ENCODE measurements around the gene TP53I13.

TP53I13 gene

DNA sequence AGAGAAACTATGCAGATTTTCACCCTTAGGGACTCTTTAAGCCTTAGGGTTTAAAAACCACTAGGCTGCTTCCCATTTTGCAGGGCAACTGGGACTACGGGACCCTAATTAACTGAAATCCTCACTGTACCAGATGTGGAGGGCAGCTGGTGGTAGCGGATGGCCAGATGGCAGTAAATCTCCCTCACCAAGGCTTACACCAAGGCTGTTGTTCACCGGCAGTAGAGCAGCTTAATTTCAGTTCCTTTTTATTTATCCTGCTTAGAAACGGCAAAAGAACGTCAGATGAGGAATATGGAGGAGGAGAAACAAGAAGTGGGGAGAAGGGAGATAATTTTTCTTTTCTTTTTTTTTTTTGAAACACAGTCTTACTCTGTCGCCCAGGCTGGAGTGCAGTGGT, 8.2 kb upstream of the TP53I13 start:
- TF ChIP-seq, protein P1, sequence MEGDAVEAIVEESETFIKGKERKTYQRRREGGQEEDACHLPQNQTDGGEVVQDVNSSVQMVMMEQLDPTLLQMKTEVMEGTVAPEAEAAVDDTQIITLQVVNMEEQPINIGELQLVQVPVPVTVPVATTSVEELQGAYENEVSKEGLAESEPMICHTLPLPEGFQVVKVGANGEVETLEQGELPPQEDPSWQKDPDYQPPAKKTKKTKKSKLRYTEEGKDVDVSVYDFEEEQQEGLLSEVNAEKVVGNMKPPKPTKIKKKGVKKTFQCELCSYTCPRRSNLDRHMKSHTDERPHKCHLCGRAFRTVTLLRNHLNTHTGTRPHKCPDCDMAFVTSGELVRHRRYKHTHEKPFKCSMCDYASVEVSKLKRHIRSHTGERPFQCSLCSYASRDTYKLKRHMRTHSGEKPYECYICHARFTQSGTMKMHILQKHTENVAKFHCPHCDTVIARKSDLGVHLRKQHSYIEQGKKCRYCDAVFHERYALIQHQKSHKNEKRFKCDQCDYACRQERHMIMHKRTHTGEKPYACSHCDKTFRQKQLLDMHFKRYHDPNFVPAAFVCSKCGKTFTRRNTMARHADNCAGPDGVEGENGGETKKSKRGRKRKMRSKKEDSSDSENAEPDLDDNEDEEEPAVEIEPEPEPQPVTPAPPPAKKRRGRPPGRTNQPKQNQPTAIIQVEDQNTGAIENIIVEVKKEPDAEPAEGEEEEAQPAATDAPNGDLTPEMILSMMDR (IDR thresholded peaks at IDR 0.05; ENCODE audit: insufficient read depth, low read depth, low read length, missing control alignments) = no peak
- DNase-seq (ENCODE audit: low read depth) = no peak
- no peak overlapping the region for H3K4me3 ChIP-seq (ENCODE audit: low read depth, low read length)

- DNase-seq (ENCODE audit: low read depth) = no peak
- H3K4me3 ChIP-seq (ENCODE audit: low read depth, low read length) = no peak overlapping the region
- TF ChIP-seq, protein P1 (IDR thresholded peaks at IDR 0.05; ENCODE audit: insufficient read depth, low read depth, low read length, missing control alignments) = no peak
These were observed 6.7 kb upstream of the TP53I13 start for GRCh38 chr17:29561554-29562517.

GRCh38 chr17:29562615-29563014, 5.9 kb upstream of the TP53I13 start:
- TF ChIP-seq, protein P1 (IDR thresholded peaks at IDR 0.05; ENCODE audit: insufficient read depth, low read depth, low read length, missing control alignments) = no peak
- no peak for DNase-seq (ENCODE audit: low read depth)
- no peak overlapping the region for H3K4me3 ChIP-seq (ENCODE audit: low read depth, low read length)

GRCh38 chr17:29563816-29564215, 4.7 kb upstream of the TP53I13 start:
- no peak overlapping the region for H3K4me3 ChIP-seq (ENCODE audit: low read depth, low read length)
- no peak for DNase-seq (ENCODE audit: low read depth)
- TF ChIP-seq, protein P1 (IDR thresholded peaks at IDR 0.05; ENCODE audit: insufficient read depth, low read depth, low read length, missing control alignments) = no peak

GRCh38 chr17:29565643-29566472, 2.6 kb upstream of the TP53I13 start:
- TF ChIP-seq, protein P1 (IDR thresholded peaks at IDR 0.05; ENCODE audit: insufficient read depth, low read depth, low read length, missing control alignments) = no peak
- H3K4me3 ChIP-seq (ENCODE audit: low read depth, low read length) = peak overlapping the region; percentile 72
- peak; percentile 83 for DNase-seq (ENCODE audit: low read depth)

DNA sequence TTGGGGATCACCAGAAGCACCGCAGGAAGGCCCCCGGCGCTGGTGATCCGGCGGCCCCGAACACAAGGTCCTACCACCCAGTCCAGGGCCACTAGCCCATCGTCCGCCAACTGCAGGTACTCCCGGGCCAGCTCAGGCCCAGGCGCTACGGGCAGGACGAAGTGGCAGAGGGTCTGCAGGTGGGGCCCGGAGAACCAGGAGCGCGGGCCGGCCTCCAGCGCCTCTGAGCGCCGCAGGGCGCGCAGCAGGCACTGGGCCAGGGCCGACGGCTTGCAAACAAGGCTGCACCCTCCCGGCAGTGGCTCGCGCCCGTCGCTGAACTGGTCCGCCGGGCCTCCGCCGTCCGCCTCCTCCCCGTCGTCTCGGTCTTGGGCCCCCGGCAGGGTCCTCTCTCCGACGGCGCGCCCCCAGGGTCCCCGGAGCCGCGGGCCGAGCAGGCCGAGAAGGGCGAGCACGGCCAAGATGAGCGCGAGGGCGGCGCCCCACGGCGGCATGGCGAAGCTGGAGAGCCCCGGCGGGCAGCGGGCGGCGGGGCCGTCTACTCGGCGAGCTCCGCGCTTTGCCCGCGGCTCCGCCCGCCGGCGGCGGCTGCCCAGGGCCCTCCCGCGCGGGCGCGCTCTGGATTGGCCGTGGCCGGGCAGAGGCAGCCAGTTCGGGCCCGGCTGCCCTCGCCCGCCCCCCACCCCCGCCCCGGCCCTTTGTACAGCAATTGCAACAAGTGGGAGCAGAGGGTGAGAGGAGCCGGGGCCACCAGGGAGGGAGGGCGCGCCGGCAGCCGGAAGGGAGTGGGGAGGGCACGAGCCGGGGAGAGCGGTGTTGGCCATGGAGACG, 1.8 kb upstream of the TP53I13 start, which contains the start of gene ABHD15:
Gene ABHD15, minus strand, starts transcription at position 565 of the 831 bp plus-strand sequence. Its CDS starts 71 bp downstream, at position 494.
- peak; percentile 72 for DNase-seq (ENCODE audit: low read depth)
- H3K4me3 ChIP-seq (ENCODE audit: low read depth, low read length) = peak within 1 kb of the TSS; percentile 85
- TF ChIP-seq, protein P1 (IDR thresholded peaks at IDR 0.05; ENCODE audit: insufficient read depth, low read depth, low read length, missing control alignments) = peak; percentile 14
